GM18519 (cell line): ENCODE results near the gene SCRN1.
"Not testable (repeated sequence)": the region's sequence is repeated elsewhere in the genome, so short reads cannot be mapped to it uniquely, and the experiment has no call there.

Experiments
- ATAC-seq: cut with Tn5 transposase; IDR thresholded peaks from one replicate; pipeline ENCODE4 v1.9.1; 2021; ENCODE audit warnings: mild to moderate bottlenecking, moderate library complexity; ENCODE audit not compliant: unreplicated experiment, low FRiP score

The SCRN1 gene

GRCh38 chr7:29971566-29972314 is 17.9 kb downstream of the SCRN1 start:
- no peak for ATAC-seq

- no peak for ATAC-seq
Observed at GRCh38 chr7:29970158-29970557, 19.4 kb downstream of the SCRN1 start.

GRCh38 chr7:29969738-29970137 is 19.9 kb downstream of the SCRN1 start:
- no peak for ATAC-seq

GRCh38 chr7:29968683-29969395 is 20.8 kb downstream of the SCRN1 start:
- ATAC-seq = no peak

- ATAC-seq = no peak
Observed at GRCh38 chr7:29965030-29965429, 24.6 kb downstream of the SCRN1 start.

GRCh38 chr7:29962035-29962434 is 27.6 kb downstream of the SCRN1 start:
- no peak for ATAC-seq

GRCh38 chr7:29961611-29962010 is 28.0 kb downstream of the SCRN1 start:
- ATAC-seq = not testable (repeated sequence)

GRCh38 chr7:29958667-29959358 is 30.8 kb downstream of the SCRN1 start:
- no peak for ATAC-seq

GRCh38 chr7:29957521-29958310 is 31.9 kb downstream of the SCRN1 start:
- ATAC-seq = no peak

- ATAC-seq = no peak
Observed at GRCh38 chr7:29956487-29956836, 33.1 kb downstream of the SCRN1 start.

- no peak for ATAC-seq
Observed at GRCh38 chr7:29955799-29956486, 33.7 kb downstream of the SCRN1 start.

- no peak for ATAC-seq
Observed at GRCh38 chr7:29955075-29955792, 34.4 kb downstream of the SCRN1 start.

GRCh38 chr7:29953726-29954347 is 35.8 kb downstream of the SCRN1 start:
- ATAC-seq = no peak

- ATAC-seq = no peak
Observed at GRCh38 chr7:29951206-29951605, 38.4 kb downstream of the SCRN1 start.

GRCh38 chr7:29950480-29950879 is 39.1 kb downstream of the SCRN1 start:
- no peak for ATAC-seq

GRCh38 chr7:29948587-29948986 is 41.0 kb downstream of the SCRN1 start:
- no peak for ATAC-seq

- no peak for ATAC-seq
Observed at GRCh38 chr7:29946428-29947186, 43.0 kb downstream of the SCRN1 start.

GRCh38 chr7:29945259-29945809 is 44.3 kb downstream of the SCRN1 start:
- no peak for ATAC-seq
